Measurements from ENCODE around the gene SLC37A2.

SLC37A2 gene

DNA sequence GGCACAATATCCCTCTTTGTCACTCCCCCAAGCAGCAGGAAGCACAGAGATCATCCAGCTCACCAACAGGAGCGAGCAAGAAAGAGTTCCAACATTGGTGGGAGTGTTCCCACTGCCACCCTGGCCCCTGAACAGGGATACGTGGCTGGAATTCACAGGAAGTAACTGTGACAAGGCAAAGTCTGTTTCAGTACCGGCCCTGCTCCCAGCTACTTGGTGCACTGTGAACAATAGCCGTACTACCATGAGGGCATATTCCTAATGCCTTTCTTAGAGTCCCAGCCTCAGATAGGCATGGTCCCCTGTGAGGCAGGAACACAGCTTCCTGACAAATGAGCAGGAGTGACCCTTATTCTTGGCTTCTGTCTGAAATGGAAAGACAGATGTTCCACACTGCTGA is 1.8 kb upstream of the SLC37A2 start:
- no peaks in the 10 kb centered on the region for H3K27me3 Mint-ChIP-seq
- no peak overlapping the region for H3K27ac Mint-ChIP-seq
- H3K36me3 Mint-ChIP-seq (ENCODE audit: low read depth): peaks cover 14% of the 10 kb centered on the region
- H3K4me1 Mint-ChIP-seq (ENCODE audit: low read depth): peaks cover 29% of the 10 kb centered on the region
- no peak overlapping the region for H3K4me3 Mint-ChIP-seq
- intact Hi-C loops (cut with micrococcal nuclease): loop anchor here (10.0 kb wide), 1 partner anchor 1154 kb away; the partner anchor contains the start of genes FAM118B and RPUSD4
- no peaks in the 10 kb centered on the region for H3K9me3 Mint-ChIP-seq

DNA sequence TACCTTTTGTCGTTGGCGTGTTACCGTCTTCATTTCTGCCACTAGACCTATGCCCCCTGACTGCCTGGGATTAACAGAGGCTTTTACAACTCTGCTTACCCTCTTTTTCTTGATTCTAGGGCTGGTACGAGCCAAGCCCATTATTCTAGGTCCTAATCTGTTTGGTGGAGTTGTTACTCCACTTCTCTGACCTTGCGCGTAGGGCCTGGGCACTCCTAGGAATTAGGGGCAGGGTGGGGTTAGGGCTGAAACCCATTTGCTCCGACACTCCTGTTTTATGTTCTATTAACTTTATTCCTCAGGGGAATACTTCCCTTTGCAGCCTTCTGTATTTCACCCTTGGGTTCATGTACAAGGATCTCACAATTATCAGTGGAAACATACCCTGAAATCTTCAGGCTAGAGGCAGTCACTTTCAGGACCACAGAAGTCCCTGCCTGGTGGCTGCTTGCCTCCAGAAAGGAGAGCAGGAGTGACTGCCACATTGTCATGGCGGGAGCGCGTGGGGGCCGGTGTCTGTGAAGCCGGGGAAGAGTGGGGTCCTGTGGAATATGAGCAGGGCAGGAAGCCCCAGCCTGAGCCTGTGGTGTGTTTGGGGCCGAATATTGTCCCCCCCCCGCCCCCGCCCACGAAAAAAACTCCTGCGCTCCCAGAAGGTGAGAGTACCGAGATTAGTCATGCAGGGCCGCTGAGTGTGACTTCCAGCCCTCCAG is 731 bp upstream of the SLC37A2 start:
- H3K4me1 Mint-ChIP-seq (ENCODE audit: low read depth): peaks cover 31% of the 10 kb centered on the region
- intact Hi-C loops (cut with micrococcal nuclease): loop anchor here (1.0 to 10.0 kb wide), 4 partner anchors 8 to 1152 kb away; partner anchors contain the start of genes FAM118B, RPUSD4 and TMEM218
- peak overlapping the region; percentile 96 for H3K27ac Mint-ChIP-seq
- H3K4me3 Mint-ChIP-seq: peak overlapping the region; percentile 87
- H3K36me3 Mint-ChIP-seq (ENCODE audit: low read depth): peaks cover 14% of the 10 kb centered on the region
- no peaks in the 10 kb centered on the region for H3K27me3 Mint-ChIP-seq
- no peaks in the 10 kb centered on the region for H3K9me3 Mint-ChIP-seq

DNA sequence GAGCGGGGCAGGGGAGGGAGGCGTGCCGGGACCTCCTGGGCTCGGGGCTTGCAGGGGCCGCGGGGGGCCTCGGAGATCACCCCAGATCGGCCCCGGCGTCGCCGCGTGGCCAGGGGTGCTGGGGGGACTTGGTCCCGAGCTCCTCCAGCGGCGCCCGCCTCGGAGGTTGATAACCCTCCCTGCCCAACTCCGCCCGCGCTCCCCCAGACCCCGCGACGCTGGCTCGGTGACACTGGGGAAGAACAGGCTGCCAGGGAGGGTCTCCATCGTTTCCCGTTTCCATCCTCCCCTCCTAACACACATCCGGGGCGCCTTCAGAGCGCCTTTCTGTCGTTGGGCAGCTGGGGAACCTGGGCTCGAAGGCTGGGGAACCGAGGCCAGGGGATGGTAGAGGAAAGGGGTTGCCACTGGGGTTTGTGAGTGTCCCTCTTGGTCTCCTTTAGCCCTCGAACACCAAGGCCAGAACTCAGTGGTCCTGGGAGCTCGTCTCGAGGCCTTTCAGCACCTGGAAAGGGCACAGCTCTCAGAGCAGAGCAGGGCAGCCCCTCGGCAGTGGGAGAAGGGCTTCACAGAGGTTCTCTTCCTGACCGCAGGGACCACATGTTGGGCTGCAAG is 431 bp downstream of the SLC37A2 start:
- intact Hi-C loops (cut with micrococcal nuclease): loop anchor here (1.0 to 10.0 kb wide), 4 partner anchors 47 to 1151 kb away; partner anchors contain the start of genes CCDC15, FAM118B, RPUSD4 and TMEM218
- Mint-ChIP-seq H3K27ac (peak overlapping the region; percentile 96), H3K4me1 (ENCODE audit: low read depth) (peaks cover 38% of the 10 kb centered on the region), H3K9me3 (no peaks in the 10 kb centered on the region), H3K36me3 (ENCODE audit: low read depth) (peaks cover 14% of the 10 kb centered on the region), H3K27me3 (no peaks in the 10 kb centered on the region), H3K4me3 (peak overlapping the region; percentile 87)

DNA sequence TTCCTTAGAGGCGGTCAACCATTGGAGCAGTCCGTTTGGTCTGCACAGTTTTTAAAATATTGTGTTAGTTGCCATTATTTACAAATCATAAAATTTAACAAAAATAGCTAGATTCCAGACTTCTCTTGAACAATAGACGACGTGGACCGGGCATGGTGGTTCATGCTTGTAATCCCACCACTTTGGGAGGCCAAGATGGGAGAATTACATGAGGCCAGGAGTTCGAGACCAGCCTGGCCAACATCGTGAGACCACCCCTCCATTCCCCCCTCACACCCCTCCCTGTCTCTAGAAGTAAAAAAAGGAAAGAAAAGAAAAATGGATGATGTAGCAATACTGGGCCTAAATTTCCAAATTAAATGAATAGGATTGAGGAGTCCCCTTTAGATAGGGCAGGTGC is 965 bp downstream of the SLC37A2 start:
- peaks cover 14% of the 10 kb centered on the region for H3K36me3 Mint-ChIP-seq (ENCODE audit: low read depth)
- peak overlapping the region; percentile 96 for H3K27ac Mint-ChIP-seq

DNA sequence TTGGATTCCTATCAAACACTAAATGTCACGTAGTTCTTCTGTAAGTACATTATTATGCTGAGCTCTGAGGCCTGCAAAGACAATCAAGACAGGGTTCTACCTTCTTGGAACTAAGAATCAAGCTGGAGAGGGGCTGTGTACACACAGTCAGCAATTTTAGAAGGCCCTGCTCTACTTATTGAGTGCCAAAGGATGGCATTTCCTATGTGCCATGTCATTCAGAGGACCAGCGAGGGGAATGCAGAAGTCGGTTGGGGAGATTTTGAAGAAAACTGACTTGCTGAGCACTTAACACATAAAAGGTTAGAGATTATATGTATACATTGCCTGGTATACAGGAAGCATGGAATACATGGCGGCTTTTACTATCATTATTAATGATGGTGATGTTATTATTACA is 5.3 kb downstream of the SLC37A2 start:
- no peaks in the 10 kb centered on the region for H3K27me3 Mint-ChIP-seq
- peak overlapping the region; percentile 96 for H3K27ac Mint-ChIP-seq
- H3K9me3 Mint-ChIP-seq: no peaks in the 10 kb centered on the region
- H3K36me3 Mint-ChIP-seq (ENCODE audit: low read depth): peaks cover 40% of the 10 kb centered on the region
- no peak overlapping the region for H3K4me3 Mint-ChIP-seq
- peaks cover 76% of the 10 kb centered on the region for H3K4me1 Mint-ChIP-seq (ENCODE audit: low read depth)
- intact Hi-C loops (cut with micrococcal nuclease): loop anchor here (10.0 kb wide), 1 partner anchor 1146 kb away; the partner anchor contains the start of genes FAM118B and RPUSD4

More for the DNA sequence above, 965 bp downstream of the SLC37A2 start:
- intact Hi-C loops (cut with micrococcal nuclease): loop anchor here (10.0 kb wide), 1 partner anchor 1151 kb away; the partner anchor contains the start of genes FAM118B and RPUSD4
- peak overlapping the region; percentile 87 for H3K4me3 Mint-ChIP-seq
- H3K4me1 Mint-ChIP-seq (ENCODE audit: low read depth): peaks cover 42% of the 10 kb centered on the region
- no peaks in the 10 kb centered on the region for H3K9me3 Mint-ChIP-seq
- H3K27me3 Mint-ChIP-seq: no peaks in the 10 kb centered on the region

DNA sequence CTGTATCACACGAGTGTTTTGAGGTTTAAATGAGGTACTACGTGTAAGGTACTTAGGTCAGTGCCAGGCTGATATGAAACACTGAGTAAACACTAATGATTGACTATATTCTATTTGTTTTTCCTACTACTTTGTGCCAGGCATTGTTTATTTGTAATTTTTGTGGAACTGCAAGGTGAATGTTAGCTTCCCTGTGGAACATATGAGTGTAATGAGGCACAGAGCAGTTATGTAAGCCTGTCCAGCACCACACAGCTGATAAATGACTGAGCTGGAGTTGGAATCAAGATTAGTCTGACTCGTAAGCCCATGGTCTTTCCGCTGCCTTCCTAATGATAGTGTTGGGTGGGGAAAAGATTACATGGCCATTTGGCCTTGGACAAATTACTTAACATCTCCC is 5.9 kb downstream of the SLC37A2 start:
- peaks cover 80% of the 10 kb centered on the region for H3K4me1 Mint-ChIP-seq (ENCODE audit: low read depth)
- peak overlapping the region; percentile 96 for H3K27ac Mint-ChIP-seq
- intact Hi-C loops (cut with micrococcal nuclease): loop anchor here (10.0 kb wide), 1 partner anchor 1146 kb away; the partner anchor contains the start of genes FAM118B and RPUSD4
- peaks cover 40% of the 10 kb centered on the region for H3K36me3 Mint-ChIP-seq (ENCODE audit: low read depth)
- no peak overlapping the region for H3K4me3 Mint-ChIP-seq
- no peaks in the 10 kb centered on the region for H3K9me3 Mint-ChIP-seq
- H3K27me3 Mint-ChIP-seq: no peaks in the 10 kb centered on the region

DNA sequence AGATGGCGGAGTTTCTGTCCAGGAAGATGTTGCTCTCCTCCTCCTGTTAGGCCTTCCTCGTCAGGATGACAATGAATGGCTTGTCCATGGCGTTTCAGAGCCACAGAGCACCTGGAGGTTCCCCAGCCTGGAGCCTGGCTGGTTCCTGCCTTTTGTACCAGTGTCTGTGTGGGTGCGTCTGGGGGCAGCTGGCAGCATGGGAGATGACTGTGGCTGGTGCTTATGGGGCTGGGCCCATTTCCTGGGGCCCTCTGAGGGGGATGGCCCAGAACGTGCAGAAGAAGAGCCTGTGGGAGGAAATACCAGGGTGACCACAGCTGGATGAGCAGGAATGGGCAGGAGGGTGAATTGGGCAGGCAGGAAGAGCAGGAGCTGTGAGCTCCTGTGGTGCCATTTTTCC is 6.7 kb downstream of the SLC37A2 start:
- H3K4me1 Mint-ChIP-seq (ENCODE audit: low read depth): peaks cover 80% of the 10 kb centered on the region
- intact Hi-C loops (cut with micrococcal nuclease): loop anchor here (1.0 to 10.0 kb wide), 3 partner anchors 7 to 1145 kb away; partner anchors contain the start of genes FAM118B, RPUSD4 and STT3A
- H3K4me3 Mint-ChIP-seq: no peak overlapping the region

DNA sequence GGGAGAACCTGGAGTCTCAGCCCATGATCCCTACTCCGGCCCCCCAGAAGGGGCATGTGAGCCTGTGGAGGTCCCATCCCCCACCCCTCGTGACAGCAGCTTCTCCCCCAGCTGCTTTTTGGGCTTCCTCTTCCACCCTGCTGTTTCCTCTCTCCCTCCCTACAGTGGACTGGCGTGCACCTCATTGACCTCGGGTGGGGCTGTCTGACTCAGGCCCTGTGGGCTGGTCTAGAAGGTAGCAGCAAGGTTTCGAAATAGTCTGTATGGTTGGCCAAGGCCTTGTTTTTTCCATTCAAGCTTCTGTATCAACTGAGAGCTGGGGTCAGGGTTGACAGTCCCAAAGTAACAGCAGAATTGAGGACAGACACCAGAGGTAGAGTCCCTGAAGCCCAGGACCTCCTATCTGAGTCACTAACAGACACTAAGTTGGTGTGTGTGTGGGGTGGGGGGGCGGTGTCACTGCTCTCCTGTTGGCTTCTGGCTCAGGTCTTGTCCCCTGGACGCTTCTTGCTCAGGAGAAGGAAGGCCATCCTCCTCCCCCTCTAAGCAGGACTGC is 7.7 kb downstream of the SLC37A2 start:
- Mint-ChIP-seq H3K27ac (peak overlapping the region; percentile 96), H3K4me3 (peak overlapping the region; percentile 42), H3K36me3 (ENCODE audit: low read depth) (peaks cover 46% of the 10 kb centered on the region), H3K27me3 (no peaks in the 10 kb centered on the region), H3K9me3 (no peaks in the 10 kb centered on the region), H3K4me1 (ENCODE audit: low read depth) (peaks cover 88% of the 10 kb centered on the region)
- intact Hi-C loops (cut with micrococcal nuclease): loop anchor here (1.0 to 10.0 kb wide), 2 partner anchors 8 to 524 kb away; partner anchors contain the start of gene STT3A

More for the DNA sequence above, 6.7 kb downstream of the SLC37A2 start:
- Mint-ChIP-seq H3K9me3 (no peaks in the 10 kb centered on the region), H3K27ac (peak overlapping the region; percentile 96), H3K36me3 (ENCODE audit: low read depth) (peaks cover 40% of the 10 kb centered on the region), H3K27me3 (no peaks in the 10 kb centered on the region)

DNA sequence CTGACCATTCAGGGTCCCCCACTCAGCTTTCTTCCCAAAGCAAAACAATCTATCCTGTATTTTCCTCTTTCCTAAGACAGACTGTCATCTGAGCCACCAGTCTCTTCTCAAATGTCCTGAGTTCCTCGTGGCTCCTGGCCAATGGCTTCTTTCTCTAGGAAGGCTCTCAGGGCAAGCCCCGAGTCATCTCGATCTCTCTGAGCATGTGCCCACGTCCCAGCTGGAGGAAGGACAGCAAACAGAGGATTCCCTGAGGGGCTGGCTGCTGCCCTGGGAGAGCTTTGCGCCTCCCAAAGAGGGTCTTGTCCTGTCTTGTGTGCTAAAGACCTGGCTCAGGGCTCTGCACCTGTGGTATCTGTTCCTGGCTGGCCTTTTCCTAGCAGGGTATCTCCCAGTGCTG is 8.3 kb downstream of the SLC37A2 start:
- Mint-ChIP-seq H3K27ac (peak overlapping the region; percentile 96), H3K9me3 (no peaks in the 10 kb centered on the region), H3K36me3 (ENCODE audit: low read depth) (peaks cover 53% of the 10 kb centered on the region), H3K4me3 (peak overlapping the region; percentile 42), H3K4me1 (ENCODE audit: low read depth) (peaks cover 88% of the 10 kb centered on the region), H3K27me3 (no peaks in the 10 kb centered on the region)
- intact Hi-C loops (cut with micrococcal nuclease): loop anchor here (10.0 kb wide), 1 partner anchor 523 kb away; the partner anchor contains the start of gene STT3A

DNA sequence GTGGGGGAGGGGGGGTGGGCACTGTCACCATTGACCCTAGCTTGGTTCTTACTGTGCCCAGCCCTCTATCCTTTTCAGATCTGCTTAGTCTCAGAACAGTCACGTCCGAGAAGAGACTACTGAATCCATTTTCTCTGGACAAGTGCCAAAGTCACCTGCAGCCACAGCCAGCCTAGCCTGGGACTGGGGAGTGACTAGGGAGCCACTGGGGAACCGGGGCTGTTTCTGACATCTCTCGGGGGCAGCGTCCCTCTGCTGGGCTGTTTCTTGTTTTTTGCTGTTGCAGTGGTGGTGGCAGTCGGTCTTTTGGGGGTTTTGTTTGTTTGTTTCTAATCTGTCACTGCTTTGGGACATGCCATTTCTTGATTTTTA is 8.7 kb downstream of the SLC37A2 start:
- no peaks in the 10 kb centered on the region for H3K9me3 Mint-ChIP-seq
- peak overlapping the region; percentile 45 for H3K4me3 Mint-ChIP-seq
- H3K27me3 Mint-ChIP-seq: no peaks in the 10 kb centered on the region
- peaks cover 57% of the 10 kb centered on the region for H3K36me3 Mint-ChIP-seq (ENCODE audit: low read depth)
- intact Hi-C loops (cut with micrococcal nuclease): loop anchor here (2.0 to 10.0 kb wide), 2 partner anchors 39 to 523 kb away; partner anchors contain the start of genes STT3A and TMEM218
- H3K27ac Mint-ChIP-seq: peak overlapping the region; percentile 96
- peaks cover 91% of the 10 kb centered on the region for H3K4me1 Mint-ChIP-seq (ENCODE audit: low read depth)

DNA sequence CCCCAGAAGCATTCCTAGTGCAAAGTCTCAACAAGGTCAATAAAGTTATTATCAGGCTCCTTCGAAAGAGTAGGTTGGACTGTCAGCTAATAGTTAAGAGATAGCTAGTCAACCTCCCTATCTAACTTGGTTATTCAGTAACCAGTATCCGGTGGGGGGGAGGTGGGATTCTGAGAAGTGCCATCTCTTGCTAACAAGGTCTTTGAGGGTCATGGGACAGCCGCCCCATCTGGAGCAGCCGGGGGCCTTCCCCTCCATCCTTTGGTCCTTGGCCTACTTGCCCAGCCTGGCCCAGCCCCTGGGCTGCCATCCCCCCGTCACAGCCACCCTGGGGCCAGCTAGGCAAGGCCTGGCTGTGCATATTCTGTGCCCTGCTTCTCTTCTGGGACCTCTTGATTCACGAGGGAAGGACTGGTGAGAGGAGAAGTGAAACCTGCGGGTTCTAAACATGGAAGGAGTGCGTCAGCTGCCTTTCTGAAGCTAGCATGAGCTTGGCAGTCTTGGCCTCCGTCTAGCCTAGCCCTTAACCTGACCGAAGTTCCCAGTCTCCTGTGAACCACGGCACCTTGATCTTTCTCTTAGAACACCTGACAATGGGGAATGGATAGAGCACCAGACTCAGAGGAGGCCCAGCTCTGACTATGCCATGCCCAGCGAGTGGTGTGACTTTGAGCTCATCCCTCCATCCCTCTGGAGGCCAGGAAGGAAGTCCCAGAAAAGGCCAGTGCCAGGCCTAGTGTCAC is 9.3 kb downstream of the SLC37A2 start:
- Mint-ChIP-seq H3K9me3 (no peaks in the 10 kb centered on the region), H3K4me1 (ENCODE audit: low read depth) (peaks cover 97% of the 10 kb centered on the region), H3K27me3 (no peaks in the 10 kb centered on the region), H3K27ac (peak overlapping the region; percentile 96), H3K4me3 (peak overlapping the region; percentile 45), H3K36me3 (ENCODE audit: low read depth) (peaks cover 63% of the 10 kb centered on the region)
- intact Hi-C loops (cut with micrococcal nuclease): loop anchor here (2.0 to 10.0 kb wide), 2 partner anchors 38 to 522 kb away; partner anchors contain the start of genes STT3A and TMEM218

DNA sequence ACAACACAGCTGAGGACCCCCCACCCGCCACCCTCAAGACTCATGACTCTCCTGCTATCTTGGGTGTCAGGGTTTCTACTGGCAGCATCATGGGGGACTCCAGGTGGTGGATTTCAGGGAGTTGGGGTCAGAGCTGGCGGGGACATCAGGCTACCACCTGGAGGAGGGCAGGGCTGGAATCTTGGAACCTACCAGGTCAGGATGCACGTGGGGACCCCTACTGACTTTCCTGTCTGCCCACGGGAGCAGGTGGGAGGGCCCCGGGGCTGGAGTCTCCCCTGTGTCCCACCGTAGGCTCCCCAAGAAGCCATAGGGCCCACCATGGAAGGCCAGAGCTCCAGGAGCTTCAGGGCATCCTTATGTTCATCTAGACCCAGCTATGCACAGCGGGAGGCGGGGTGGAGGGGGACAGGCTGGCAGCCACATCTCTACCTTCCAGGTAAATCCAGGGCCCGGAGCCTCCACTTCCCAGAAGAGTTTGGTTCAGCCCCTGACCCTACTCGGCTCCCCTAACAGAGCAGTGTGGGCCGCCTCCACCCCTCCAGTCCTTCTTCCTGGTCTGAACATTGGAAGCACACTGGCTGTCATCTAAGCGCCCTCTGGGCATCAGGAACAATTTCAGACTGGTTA is 10.0 kb downstream of the SLC37A2 start:
- Mint-ChIP-seq H3K27ac (peak overlapping the region; percentile 96), H3K4me3 (peak overlapping the region; percentile 37), H3K4me1 (ENCODE audit: low read depth) (peaks cover 98% of the 10 kb centered on the region), H3K36me3 (ENCODE audit: low read depth) (peaks cover 69% of the 10 kb centered on the region), H3K27me3 (no peaks in the 10 kb centered on the region), H3K9me3 (no peaks in the 10 kb centered on the region)
- intact Hi-C loops (cut with micrococcal nuclease): loop anchor here (2.0 to 10.0 kb wide), 2 partner anchors 38 to 522 kb away; partner anchors contain the start of genes STT3A and TMEM218

Measured in dendritic cell treated with granulocyte-macrophage colony-stimulating factor and Interleukin-4, amounts not matched to agents 40 ng/mL and 50 ng/mL, for 4 days (primary cell).